ENCODE measurements around the gene FXYD7. TPM values are rescaled to one million over a fixed set of nuclear protein-coding genes. Genes with fewer than 3 reads are reported as not detected.

Gene FXYD7
- total and polyA plus RNA-seq, 9 of the 15 experiments (the other 6 are each of a cell fraction or from before 2014, with no cell fraction given): 0.10 to 0.80 (median 0.31) TPM; not detected in 3

DNA sequence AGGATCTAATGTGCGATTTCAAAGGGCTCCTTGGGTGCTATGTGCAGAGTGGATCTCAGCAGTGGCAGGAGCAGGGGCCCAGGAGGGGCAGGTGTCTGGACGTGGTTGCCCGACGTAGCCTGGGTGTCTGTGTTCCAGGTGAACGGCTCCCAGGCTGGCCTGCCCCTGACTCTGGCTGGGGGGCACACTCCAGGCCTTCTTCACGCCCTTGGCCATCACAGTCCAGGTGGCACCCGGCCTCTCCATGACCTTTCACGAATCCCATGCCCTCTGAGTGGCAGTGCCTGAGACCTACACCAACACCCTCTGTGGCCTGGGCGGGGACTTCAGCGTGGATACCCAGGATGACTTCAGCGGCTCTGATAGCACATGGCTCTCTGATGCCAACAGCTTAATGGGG, 38.7 kb upstream of the FXYD7 start:
- intact Hi-C loops (cut with micrococcal nuclease) (no loop called here), in situ Hi-C loops (cut with MboI) (no loop called here)
- Histone ChIP-seq H3K27me3 (ENCODE audit: control insufficient read depth in 2 of 2, insufficient read depth in 2 of 2, low read length in 2 of 2) (no peaks in the 10 kb centered on the region), H3K79me2 (ENCODE audit: control insufficient read depth, insufficient read depth, low read length) (no peaks in the 10 kb centered on the region), H3K36me3 (ENCODE audit: control insufficient read depth, insufficient read depth, low read length) (no peaks in the 10 kb centered on the region), H2AFZ (ENCODE audit: low read depth, low read length) (no peak overlapping the region), H3K4me3 (no peak overlapping the region), H3K4me2 (ENCODE audit: insufficient read depth, low read length) (no peak overlapping the region), H3K9me3 (replicated peaks; ENCODE audit: control insufficient read depth, insufficient read depth, low read depth, low read length) (peaks cover 7% of the 10 kb centered on the region), H3K9me1 (ENCODE audit: control insufficient read depth, insufficient read depth, low read length) (no peaks in the 10 kb centered on the region), H3K4me1 (replicated peaks in 1 of 2; ENCODE audit: control insufficient read depth in 2 of 2, insufficient read depth in 2 of 2, low read length in 2 of 2) (peaks cover 19 to 33% of the 10 kb centered on the region in 2 experiments), H4K20me1 (replicated peaks; ENCODE audit: control insufficient read depth, insufficient read depth, low read length) (no peaks in the 10 kb centered on the region), H3K27ac (ENCODE audit: extremely low read depth, low read depth, low read length) (no peak overlapping the region), H3K9ac (ENCODE audit: insufficient read depth in 1 of 2, low read depth in 2 of 2, low read length in 2 of 2) (no peak overlapping the region)
- ATAC-seq (no peak), DNase-seq (ENCODE audit: extremely low read depth in 1 of 4, low spot score in 3 of 4) (no peak), FAIRE-seq (no peak)
- no TSS peak for BruUV-seq (replicated peaks)
- CTCF ChIA-PET (ENCODE audit: low intra/inter-chr PET ratio): no interaction called here
- 75% methylated on average over 8 of the region's 11 CpGs for WGBS (ENCODE audit: insufficient coverage, low coverage, missing lambda C conversion rate)
- TF ChIP-seq, protein P1, sequence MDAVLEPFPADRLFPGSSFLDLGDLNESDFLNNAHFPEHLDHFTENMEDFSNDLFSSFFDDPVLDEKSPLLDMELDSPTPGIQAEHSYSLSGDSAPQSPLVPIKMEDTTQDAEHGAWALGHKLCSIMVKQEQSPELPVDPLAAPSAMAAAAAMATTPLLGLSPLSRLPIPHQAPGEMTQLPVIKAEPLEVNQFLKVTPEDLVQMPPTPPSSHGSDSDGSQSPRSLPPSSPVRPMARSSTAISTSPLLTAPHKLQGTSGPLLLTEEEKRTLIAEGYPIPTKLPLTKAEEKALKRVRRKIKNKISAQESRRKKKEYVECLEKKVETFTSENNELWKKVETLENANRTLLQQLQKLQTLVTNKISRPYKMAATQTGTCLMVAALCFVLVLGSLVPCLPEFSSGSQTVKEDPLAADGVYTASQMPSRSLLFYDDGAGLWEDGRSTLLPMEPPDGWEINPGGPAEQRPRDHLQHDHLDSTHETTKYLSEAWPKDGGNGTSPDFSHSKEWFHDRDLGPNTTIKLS (IDR thresholded peaks at IDR 0.05; ENCODE audit: borderline replicate concordance, low read depth): no peak
- no peak for TF ChIP-seq SMAD1 (IDR thresholded peaks at IDR 0.05; ENCODE audit: low read depth, low read length, partially characterized antibody)
- no peak for TF ChIP-seq TAF15 (IDR thresholded peaks at IDR 0.05; ENCODE audit: low read depth, low read length)
- no peak for TF ChIP-seq RBM22 (IDR thresholded peaks at IDR 0.05; ENCODE audit: low read depth, low read length, poor library complexity, severe bottlenecking)
- TF ChIP-seq MAFG (tag; conservative IDR thresholded peaks at IDR 0.05): no peak
- TF ChIP-seq, protein P2, sequence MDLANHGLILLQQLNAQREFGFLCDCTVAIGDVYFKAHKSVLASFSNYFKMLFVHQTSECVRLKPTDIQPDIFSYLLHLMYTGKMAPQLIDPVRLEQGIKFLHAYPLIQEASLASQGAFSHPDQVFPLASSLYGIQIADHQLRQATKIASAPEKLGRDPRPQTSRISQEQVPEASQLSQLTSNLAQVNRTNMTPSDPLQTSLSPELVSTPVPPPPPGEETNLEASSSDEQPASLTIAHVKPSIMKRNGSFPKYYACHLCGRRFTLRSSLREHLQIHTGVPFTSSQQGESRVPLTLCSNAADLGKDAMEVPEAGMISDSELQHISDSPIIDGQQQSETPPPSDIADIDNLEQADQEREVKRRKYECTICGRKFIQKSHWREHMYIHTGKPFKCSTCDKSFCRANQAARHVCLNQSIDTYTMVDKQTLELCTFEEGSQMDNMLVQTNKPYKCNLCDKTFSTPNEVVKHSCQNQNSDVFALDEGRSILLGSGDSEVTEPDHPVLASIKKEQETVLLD (IDR thresholded peaks at IDR 0.05): no peak
- no peak for TF ChIP-seq ZSCAN29 (IDR thresholded peaks at IDR 0.05)
- TF ChIP-seq, protein P3, sequence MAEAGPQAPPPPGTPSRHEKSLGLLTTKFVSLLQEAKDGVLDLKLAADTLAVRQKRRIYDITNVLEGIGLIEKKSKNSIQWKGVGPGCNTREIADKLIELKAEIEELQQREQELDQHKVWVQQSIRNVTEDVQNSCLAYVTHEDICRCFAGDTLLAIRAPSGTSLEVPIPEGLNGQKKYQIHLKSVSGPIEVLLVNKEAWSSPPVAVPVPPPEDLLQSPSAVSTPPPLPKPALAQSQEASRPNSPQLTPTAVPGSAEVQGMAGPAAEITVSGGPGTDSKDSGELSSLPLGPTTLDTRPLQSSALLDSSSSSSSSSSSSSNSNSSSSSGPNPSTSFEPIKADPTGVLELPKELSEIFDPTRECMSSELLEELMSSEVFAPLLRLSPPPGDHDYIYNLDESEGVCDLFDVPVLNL (CRISPR knock-in tag; IDR thresholded peaks at IDR 0.05; ENCODE audit: low read depth): no peak
- no peak for TF ChIP-seq ZNF23 (CRISPR knock-in tag; IDR thresholded peaks at IDR 0.05)
- TF ChIP-seq, protein P4, sequence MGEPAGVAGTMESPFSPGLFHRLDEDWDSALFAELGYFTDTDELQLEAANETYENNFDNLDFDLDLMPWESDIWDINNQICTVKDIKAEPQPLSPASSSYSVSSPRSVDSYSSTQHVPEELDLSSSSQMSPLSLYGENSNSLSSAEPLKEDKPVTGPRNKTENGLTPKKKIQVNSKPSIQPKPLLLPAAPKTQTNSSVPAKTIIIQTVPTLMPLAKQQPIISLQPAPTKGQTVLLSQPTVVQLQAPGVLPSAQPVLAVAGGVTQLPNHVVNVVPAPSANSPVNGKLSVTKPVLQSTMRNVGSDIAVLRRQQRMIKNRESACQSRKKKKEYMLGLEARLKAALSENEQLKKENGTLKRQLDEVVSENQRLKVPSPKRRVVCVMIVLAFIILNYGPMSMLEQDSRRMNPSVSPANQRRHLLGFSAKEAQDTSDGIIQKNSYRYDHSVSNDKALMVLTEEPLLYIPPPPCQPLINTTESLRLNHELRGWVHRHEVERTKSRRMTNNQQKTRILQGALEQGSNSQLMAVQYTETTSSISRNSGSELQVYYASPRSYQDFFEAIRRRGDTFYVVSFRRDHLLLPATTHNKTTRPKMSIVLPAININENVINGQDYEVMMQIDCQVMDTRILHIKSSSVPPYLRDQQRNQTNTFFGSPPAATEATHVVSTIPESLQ (CRISPR knock-in tag; IDR thresholded peaks at IDR 0.05): no peak
- POLR2A ChIA-PET: interaction anchor here (0.6 to 1.1 kb wide), 3 partner anchors 37 to 90 kb away, joined by 3 to 4 read pairs (median 4); no protein-coding TSS in a partner anchor
